GM12872 (cell line): ENCODE data around the gene MOCS2.

ENCODE experiments used
- TF ChIP-seq, protein P1 (sequence below): IDR thresholded peaks from 3 replicates; pipeline ENCODE4 v1.5.1; 2011; ENCODE audit warnings: low read depth, mild to moderate bottlenecking, low read length, moderate library complexity; ENCODE audit not compliant: insufficient read depth

MOCS2 gene

DNA sequence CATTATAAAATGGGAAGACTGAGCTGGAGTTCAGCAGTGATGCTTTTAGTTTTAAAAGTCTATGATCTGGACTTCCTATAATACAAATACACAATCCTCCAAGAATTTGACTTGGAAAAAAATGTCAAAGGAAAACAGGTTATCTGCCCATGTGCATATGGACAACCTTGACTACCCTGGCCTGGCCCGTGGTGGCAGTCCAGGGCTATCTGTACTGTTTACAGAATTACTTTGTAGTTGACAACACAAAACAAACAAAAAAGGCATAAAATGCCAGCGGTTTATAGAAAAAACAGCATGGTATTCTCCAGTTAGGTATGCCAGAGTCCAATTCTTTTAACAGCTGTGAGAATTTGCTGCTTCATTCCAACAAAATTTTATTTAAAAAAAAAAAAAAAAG is 17.3 kb downstream of the MOCS2 start:
- TF ChIP-seq, protein P1, sequence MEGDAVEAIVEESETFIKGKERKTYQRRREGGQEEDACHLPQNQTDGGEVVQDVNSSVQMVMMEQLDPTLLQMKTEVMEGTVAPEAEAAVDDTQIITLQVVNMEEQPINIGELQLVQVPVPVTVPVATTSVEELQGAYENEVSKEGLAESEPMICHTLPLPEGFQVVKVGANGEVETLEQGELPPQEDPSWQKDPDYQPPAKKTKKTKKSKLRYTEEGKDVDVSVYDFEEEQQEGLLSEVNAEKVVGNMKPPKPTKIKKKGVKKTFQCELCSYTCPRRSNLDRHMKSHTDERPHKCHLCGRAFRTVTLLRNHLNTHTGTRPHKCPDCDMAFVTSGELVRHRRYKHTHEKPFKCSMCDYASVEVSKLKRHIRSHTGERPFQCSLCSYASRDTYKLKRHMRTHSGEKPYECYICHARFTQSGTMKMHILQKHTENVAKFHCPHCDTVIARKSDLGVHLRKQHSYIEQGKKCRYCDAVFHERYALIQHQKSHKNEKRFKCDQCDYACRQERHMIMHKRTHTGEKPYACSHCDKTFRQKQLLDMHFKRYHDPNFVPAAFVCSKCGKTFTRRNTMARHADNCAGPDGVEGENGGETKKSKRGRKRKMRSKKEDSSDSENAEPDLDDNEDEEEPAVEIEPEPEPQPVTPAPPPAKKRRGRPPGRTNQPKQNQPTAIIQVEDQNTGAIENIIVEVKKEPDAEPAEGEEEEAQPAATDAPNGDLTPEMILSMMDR, result no peak

DNA sequence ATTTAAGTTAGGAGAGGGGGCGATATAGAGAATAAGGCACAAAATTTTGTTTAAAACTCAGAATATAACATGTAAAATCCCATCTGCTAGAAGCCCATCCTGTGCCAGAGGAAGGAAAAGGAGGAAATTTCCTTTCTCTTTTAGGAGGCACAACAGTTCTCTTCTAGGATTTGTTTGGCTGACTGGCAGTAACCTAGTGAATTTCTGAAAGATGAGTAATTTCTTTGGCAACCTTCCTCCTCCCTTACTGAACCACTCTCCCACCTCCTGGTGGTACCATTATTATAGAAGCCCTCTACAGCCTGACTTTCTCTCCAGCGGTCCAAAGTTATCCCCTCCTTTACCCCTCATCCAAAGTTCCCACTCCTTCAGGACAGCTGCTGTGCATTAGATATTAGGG is 18.3 kb downstream of the MOCS2 start:
- TF ChIP-seq, protein P1, result no peak

DNA sequence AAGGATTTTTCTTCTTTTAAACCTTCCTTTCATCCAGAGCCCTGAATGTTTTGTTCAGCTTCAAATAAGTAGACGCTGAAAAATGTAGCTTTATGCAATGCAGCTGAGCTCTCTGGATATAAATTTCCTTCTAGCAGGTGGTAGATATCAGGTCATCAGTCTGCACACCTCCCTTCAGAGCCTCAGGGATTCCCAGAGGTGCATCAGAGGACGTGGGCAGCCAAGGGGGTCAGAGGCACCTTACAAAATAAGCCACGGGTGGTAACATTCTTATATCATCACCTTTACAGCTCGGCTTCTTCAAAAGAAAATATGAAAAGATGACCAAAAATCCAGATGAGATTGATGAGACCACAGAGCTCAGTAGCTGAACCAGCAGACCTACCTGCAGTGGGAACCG is 19.3 kb downstream of the MOCS2 start:
- TF ChIP-seq, protein P1, result no peak

DNA sequence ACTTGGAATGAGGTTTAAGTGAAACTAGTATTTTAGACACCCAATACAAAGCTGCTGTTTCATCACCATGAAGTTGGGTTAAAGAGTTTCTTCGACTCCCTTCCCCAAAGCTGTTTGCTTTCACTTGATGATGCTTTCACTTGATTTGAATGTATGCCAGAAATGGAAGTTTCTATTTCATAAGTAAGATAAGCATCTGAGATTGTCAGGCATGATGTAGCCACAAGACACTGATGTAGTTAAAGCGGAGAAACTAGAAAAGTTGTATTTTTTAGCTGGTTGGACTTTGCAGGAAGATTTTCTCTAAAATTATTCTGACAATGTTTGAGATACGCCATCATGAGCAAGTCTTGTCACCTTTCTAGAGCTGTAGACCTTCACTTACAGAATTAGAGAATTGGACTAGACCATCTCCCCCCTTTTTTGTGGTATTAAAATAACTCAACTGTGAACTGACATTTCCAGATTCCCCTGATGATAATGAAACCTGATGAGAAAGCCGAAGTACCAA is 20.0 kb downstream of the MOCS2 start:
- TF ChIP-seq, protein P1, result no peak

DNA sequence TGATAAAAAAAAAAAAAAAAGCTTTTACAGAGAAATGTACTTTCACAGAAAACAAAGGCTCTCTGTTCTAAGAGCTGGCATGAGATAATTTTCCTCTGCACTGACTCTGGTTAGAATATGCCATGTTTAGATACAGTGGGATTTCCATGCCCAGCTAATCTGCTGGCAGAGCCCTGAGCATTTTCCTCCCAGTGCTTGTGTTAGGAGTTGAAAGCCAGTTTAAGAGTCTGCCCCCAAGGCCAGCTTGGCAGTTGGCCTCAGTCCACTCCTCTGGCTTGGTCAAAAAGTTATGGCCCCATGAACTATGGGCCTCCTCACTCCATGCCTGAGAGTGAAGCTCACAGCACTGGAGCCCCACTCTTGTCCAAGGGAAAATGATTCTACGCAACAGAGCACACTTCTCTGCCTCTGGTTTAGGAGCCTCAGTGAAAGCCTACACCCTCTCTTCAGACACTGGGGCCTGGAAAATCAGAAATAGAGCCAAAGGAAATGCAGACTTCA is 21.9 kb downstream of the MOCS2 start:
- TF ChIP-seq, protein P1, result no peak

DNA sequence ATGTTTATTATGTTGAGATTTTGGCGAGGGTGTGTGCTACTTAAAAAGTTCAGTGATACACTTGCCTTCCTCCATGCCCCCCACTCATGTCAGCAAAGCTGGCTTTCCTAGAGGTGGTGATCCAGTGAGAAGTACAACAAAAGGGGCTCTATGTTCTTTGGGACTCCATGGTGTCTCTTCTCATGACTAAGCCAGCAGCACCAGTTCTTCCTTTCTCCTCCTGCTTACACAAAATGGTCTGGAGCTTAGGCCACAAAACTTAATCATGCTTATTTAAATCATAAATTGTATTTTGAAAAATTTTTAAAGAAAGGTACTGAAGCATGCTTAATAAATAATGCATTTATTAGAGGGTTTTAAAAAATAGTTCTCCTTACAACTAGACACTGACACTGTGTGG is 22.4 kb downstream of the MOCS2 start:
- TF ChIP-seq, protein P1, result no peak

DNA sequence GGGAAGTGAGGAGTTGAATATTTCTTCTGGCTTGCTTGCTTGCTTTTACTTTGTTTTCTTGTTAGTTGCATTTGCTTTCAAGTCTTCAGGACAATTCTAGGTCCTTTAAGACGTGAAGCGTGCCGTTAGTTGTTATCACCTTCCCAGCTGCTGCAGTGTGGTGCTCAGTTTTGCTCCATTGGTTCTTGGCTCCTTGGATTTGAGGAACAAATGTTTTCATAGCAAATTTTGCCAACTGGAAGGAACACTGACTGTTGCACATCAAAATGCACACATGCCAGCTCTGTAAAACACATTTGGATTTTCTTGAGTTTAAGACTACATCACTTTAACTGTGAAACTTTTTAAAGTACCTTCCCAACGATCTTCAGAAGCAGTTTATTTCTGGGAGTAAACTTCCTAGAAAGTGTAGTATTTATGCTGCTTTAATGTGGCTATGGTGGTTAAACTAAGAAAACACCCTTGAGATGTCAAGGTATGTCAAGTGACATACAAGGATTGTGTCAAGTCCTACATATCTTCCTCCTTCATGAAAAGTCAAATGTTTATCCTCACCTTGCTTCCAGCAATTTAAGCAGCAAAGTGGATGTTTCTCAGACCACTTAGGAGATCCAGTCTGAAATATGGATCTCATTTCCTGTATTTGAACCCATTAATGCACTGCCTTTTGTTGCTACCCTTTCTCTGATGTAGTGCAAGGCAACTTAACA is 24.9 kb downstream of the MOCS2 start:
- TF ChIP-seq, protein P1, result no peak
